DMS 273 (cell line): ENCODE data around the gene PLA2R1.
"Not testable (repeated sequence)": the region's sequence is repeated elsewhere in the genome, so short reads cannot be mapped to it uniquely, and the experiment has no call there.

Experiments used
- DNase-seq: peaks from one replicate; lab custom pipeline; 2025; ENCODE audit not compliant: unreplicated experiment; lab: John Stamatoyannopoulos, UW

The PLA2R1 gene

GRCh38 chr2:159984034-159984433 lies 78.4 kb downstream of the PLA2R1 start:
- no peak for DNase-seq

- no peak for DNase-seq
These were observed 79.3 kb downstream of the PLA2R1 start for GRCh38 chr2:159982842-159983785.

GRCh38 chr2:159982270-159982669 lies 80.1 kb downstream of the PLA2R1 start:
- no peak for DNase-seq

GRCh38 chr2:159976527-159977160 lies 85.8 kb downstream of the PLA2R1 start:
- no peak for DNase-seq

- no peak for DNase-seq
These were observed 89.1 kb downstream of the PLA2R1 start for GRCh38 chr2:159973325-159973724.

GRCh38 chr2:159971365-159972152 lies 90.9 kb downstream of the PLA2R1 start:
- DNase-seq, result no peak

DNA sequence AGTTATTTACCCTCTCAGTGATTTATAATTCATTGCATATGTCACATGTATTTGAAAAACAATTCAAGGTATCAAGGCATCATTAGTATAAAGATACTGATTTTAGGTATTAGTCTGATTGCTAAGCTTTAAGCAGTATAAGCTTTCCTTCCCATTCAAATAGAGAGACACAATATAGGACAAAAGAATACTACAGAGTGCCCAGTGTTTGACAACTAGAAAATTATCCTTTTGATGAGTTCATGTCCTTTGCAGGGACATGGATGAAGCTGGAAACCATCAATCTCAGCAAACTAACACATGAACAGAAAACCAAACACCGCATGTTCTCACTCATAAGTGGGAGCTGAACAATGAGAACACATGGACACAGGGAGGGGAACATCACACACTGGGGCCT lies 91.9 kb downstream of the PLA2R1 start:
- not testable (repeated sequence) for DNase-seq

DNA sequence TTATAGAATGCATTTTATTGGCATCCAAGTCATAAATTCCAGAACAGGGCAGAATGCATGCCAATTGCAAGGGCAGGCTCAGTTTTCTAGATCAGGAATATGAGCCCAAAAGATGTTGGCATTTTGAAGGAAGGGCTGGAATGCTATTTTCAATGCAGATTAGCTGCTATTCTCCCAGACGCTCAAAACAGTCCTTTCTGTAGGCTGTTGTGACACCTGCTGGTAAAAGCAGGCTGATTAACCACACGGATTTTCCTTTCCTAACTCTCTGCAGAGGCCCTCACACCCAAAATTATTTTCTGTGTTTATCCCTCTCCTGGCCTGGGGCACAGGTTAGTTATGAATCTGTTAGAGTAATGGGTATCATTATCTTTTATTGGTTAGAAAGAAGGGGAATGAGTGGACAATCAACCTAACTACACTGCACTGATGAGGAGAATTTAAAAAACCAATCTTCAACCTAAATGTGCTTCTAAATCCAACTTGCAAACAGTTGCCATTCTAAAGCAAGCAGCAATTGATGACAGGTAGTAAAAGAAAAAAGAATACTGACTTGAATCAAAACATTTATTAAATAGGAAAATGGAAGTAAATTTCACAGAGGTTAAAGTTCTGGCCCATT lies 94.0 kb downstream of the PLA2R1 start:
- DNase-seq, result peak; percentile 78

DNA sequence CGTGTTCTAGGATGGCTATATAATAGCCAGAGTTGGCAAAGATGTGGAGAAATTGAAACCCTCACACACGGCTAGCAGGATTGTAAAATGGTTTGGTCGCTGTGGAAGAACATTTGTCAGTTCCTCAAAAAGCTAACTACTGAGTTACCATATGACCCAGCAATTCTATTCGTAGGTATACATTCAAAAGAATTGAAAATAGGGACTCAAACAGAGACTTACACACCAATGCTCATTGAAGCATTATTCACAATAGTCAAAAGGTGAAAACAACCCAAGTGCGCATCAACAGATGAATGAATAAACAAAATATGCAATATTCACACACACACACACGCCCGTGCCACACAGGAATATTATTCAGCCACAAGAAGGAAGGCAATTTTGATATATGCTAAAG lies 98.7 kb downstream of the PLA2R1 start:
- DNase-seq, result no peak

DNA sequence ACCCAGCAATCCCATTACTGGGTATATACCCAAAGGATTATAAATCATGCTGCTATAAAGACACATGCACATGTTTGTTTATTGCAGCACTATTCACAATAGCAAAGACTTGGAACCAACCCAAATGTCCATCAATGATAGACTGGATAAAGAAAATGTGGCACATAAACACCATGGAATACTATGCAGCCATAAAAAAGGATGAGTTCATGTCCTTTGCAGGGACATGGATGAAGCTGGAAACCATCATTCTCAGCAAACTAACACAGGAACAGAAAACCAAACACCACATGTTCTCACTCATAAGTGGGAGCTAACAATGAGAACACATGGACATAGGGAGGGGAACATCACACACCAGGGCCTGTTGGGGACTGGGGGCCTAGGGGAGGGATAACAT lies 99.9 kb downstream of the PLA2R1 start:
- not testable (repeated sequence) for DNase-seq

GRCh38 chr2:159961451-159961850 lies 101.0 kb downstream of the PLA2R1 start:
- no peak for DNase-seq

GRCh38 chr2:159961037-159961436 lies 101.4 kb downstream of the PLA2R1 start:
- DNase-seq, result no peak

DNA sequence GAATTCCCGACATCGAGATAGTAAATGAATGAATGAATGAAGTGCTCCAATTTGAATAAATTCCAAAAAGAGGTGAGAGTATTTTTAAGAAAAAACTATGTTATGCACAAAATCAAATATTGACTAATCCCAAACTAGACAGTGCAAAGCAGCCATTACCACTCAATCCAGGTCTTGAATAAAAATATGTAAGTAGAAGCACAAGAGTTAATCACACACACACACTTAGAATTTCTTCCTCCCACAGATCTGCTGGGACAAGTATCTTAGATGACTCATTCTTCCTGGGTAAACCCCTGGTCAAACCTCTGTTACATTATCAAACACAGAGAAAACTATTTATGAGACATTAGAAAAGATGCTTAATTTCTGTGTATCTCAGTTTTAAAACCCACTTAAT lies 102.0 kb downstream of the PLA2R1 start:
- no peak for DNase-seq

- DNase-seq, result no peak
These were observed 103.3 kb downstream of the PLA2R1 start for GRCh38 chr2:159959136-159959535.

DNA sequence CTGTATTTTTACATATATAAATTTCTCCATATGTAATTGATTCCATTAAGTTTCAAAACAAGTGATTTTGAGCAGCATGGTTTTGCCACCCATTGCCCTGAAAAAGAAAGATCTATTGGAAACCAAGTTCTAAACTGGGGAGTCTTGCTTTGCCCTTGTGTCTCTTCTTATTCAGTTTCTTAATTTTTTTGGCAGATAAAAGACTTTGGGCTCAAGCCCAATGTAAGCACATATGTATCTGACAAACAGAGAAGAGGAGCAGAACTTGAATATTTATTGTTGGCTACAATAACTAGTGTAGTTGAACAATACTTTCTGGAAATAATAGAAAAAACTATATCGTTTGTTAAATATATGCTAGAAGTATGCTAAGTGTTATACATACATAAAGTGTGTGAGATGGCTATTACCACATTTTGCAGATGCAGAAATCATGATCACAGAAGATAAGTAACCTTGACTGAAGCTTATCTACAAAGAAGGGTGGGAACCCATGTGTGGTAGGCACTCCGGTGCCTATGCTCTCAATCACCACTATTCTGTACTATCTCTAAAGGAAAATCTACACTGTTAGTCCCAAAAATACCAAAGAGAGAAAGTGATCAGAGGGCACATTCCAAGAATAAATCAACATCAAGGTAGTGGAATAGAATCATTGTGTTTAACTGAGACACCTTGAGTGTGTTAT lies 109.1 kb downstream of the PLA2R1 start:
- DNase-seq, result no peak

DNA sequence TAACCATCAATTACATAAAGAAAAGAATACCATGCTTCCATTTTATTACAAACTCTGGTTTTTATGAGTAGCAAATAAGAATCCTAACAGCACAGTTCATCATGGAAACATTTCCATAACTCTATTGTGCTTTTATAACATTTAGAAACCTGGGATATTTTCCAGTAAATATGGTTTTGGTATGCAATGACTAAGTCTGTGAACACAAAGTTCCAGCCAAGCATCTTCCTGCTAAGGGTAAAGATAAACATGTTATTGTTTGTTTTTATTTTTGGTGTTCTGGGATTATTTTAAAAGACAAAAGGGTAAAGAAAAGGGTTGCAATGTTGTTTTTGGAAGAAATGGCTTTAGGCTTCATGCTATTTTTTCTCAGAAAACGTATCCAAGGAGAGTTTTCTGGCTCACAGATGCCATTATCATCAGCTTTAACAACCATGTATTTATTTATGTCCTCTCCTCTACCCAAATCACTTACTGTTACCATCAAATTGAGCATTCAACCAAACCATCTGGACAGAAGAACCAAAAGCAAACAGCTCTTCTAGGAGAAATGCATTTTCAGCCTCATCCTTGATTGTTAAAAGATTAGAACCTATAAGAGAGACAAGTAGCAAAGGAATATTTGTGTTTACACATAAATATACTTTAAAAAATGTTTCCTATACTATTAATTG lies 116.0 kb downstream of the PLA2R1 start:
- no peak for DNase-seq

GRCh38 chr2:159944874-159945273 lies 117.5 kb downstream of the PLA2R1 start:
- DNase-seq, result no peak

DNA sequence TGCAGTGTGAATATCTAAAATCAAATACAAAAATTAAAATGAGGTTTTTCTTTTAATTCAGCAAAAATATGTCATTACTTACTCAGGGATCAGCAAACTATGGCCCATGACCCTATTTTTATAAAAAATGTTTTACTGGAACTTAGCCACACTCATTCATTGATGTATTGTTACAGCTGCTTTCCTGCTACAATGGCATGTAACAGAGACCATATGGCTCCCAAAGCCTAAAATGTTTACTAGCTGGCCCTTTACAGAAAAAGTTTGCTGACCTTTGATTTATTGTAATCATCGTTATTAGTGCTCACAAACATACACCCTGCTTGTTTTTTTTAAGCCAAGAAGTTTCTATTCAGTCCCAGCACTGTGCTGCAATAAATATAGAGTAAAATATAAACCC lies 120.3 kb downstream of the PLA2R1 start:
- DNase-seq, result no peak

GRCh38 chr2:159941729-159942128 lies 120.7 kb downstream of the PLA2R1 start:
- DNase-seq, result no peak

DNA sequence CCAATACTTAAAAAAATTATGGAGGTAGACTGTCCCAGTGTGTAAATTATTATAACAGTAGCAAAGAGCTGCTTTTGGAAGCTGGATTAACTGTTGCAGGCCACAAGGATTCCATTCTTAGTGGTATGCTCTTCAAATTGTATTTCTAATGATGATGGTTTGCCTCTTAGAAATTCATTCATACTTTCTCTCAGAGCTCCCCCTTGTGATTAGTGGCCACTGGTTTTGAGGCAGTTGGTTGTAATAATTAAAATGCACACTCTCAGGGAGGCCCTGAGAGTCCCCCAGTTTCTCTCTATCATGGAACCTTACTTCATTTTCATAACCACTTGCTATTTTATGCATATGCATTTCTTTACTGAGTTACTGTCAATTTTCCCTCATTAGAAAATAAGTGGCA lies 122.5 kb downstream of the PLA2R1 start:
- DNase-seq, result peak; percentile 59
